A549 treated with ZK216348 at 1 μM for 4 hours (cell line): ENCODE data around the gene TYMS. TPM values are rescaled to one million over a fixed set of nuclear protein-coding genes. Genes with fewer than 3 reads are reported as not detected.

Source experiments
- total RNA-seq: library from RNA; stranded (reverse); fragments of 200-300 nt; extraction: Qiagen RNA extraction; gene quantifications from 5 replicates; pipeline ENCODE4 v1.2.3, GENCODE V29; 2022; ENCODE audit warnings: low read depth

TYMS gene
- total RNA-seq: 162 to 192 TPM (median 176 TPM) in 5 replicates

DNA sequence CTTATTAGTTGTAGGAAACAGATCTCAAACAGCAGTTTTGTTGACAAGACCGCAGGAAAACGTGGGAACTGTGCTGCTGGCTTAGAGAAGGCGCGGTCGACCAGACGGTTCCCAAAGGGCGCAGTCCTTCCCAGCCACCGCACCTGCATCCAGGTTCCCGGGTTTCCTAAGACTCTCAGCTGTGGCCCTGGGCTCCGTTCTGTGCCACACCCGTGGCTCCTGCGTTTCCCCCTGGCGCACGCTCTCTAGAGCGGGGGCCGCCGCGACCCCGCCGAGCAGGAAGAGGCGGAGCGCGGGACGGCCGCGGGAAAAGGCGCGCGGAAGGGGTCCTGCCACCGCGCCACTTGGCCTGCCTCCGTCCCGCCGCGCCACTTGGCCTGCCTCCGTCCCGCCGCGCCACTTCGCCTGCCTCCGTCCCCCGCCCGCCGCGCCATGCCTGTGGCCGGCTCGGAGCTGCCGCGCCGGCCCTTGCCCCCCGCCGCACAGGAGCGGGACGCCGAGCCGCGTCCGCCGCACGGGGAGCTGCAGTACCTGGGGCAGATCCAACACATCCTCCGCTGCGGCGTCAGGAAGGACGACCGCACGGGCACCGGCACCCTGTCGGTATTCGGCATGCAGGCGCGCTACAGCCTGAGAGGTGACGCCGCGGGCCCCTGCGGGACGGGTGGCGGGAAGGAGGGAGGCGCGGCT is at the start of gene TYMS:
Gene TYMS, plus strand, starts transcription at position 343 of the 690 bp plus-strand sequence. Its CDS starts 90 bp downstream, at position 433.

DNA sequence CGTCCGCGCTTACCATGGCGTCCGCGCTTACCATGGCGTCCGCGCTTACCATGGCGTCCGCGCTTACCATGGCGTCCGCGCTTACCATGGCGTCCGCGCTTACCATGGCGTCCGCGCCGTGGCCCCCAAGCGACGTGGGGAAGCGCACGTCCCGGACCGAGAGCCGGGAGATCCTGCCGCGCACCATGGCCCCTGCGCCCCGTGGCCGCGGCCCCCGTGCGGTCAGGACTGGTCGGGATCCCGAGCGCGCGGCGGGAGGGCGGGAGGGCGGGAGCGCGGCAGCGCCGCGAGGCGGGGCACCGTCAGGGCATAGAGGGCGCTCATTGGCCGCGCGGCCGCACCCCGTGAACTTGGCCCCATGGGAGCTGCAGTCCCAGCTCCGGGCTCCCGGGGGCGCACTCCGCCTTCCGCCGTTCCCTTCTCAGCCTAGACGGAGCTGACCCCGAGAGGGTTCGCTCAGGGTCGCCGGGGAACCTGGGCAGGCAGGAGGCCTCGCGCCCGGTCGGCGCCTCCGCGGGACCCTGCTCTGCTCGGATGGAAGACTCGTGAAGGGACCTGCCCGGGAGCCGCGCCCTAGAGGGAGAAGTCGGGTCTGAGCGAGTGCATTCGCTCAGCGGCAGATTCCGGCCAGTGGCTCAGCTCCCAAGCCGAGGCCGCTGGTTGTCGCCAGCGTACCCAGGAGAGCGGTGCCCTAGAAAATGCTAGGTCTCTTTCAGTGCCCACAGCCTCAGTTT is 55.1 kb downstream of the TYMS start, which contains the start of gene ENOSF1:
Gene ENOSF1, minus strand, starts transcription at position 230 of the 734 bp plus-strand sequence. Its CDS starts 43 bp downstream, at position 187.

Other genes with a start within 250 kb of the TYMS start
- 0.02 to 0.05 TPM in 2 of 5 replicates, not detected in the others for gene COLEC12, start 157.0 kb upstream of the TYMS start, total RNA-seq
- not detected in 5 replicates for gene CETN1, start 77.3 kb upstream of the TYMS start, total RNA-seq
- gene CLUL1, start 60.7 kb upstream of the TYMS start, total RNA-seq: not detected in 5 replicates
- gene ENOSF1, start 55.0 kb downstream of the TYMS start, total RNA-seq: 22.6 to 25.4 TPM (median 24.8 TPM) in 5 replicates
- 13.9 to 29.5 TPM (median 23.6 TPM) in 5 replicates for gene YES1, start 154.6 kb downstream of the TYMS start, total RNA-seq
- not detected in 5 replicates for gene ADCYAP1, start 247.2 kb downstream of the TYMS start, total RNA-seq